ENCODE results near the gene MOB3A. TPM values are rescaled to one million over a fixed set of nuclear protein-coding genes. Genes with fewer than 3 reads are reported as not detected.
"Not testable (repeated sequence)": the region's sequence is repeated elsewhere in the genome, so short reads cannot be mapped to it uniquely, and the experiment has no call there.

MOB3A gene
- total RNA-seq, 1 donor from 2014 or later = 6.0 TPM

GRCh38 chr19:2034729-2035589 lies 61.2 kb downstream of the MOB3A start:
- H3K4me3 ChIP-seq = no peak overlapping the region
- peak; percentile 71 for DNase-seq (ENCODE audit: low spot score)
- no peak overlapping the region for H3K4me3 Mint-ChIP-seq
- H3K9me3 ChIP-seq (ENCODE audit: low read depth) = no peaks in the 10 kb centered on the region
- H3K36me3 Mint-ChIP-seq = peaks cover 8% of the 10 kb centered on the region
- H3K4me1 ChIP-seq = peaks cover 9% of the 10 kb centered on the region
- H3K79me2 ChIP-seq (ENCODE audit: low read depth) = no peaks in the 10 kb centered on the region
- no peak overlapping the region for H3K27ac ChIP-seq
- H3K4me2 ChIP-seq = no peak overlapping the region
- H3K4me1 Mint-ChIP-seq = peaks cover 15% of the 10 kb centered on the region
- H2AFZ ChIP-seq (replicated peaks) = no peak overlapping the region
- peaks cover 2% of the 10 kb centered on the region for H3K9me3 Mint-ChIP-seq
- H3K36me3 ChIP-seq = no peaks in the 10 kb centered on the region
- peaks cover 44% of the 10 kb centered on the region for H3F3A ChIP-seq (ENCODE audit: low read depth)
- H3K27me3 Mint-ChIP-seq (ENCODE audit: insufficient read depth, low read depth) = peaks cover 5% of the 10 kb centered on the region
- H4K20me1 ChIP-seq (ENCODE audit: low read depth) = peaks cover 6% of the 10 kb centered on the region
- H3K27ac Mint-ChIP-seq = no peak overlapping the region
- no peaks in the 10 kb centered on the region for H3K27me3 ChIP-seq
- no peak overlapping the region for H3K9ac ChIP-seq
- no peak for TF ChIP-seq EZH2 (IDR thresholded peaks at IDR 0.05)

- H3F3A ChIP-seq (ENCODE audit: low read depth) = peaks cover 44% of the 10 kb centered on the region
- DNase-seq (ENCODE audit: low spot score); H4K20me1 ChIP-seq (ENCODE audit: low read depth); H3K4me3 ChIP-seq; H3K9ac ChIP-seq; H3K4me2 ChIP-seq; H3K79me2 ChIP-seq (ENCODE audit: low read depth); H3K4me1 ChIP-seq; H3K36me3 ChIP-seq; H2AFZ ChIP-seq (replicated peaks); H3K27me3 Mint-ChIP-seq (ENCODE audit: insufficient read depth, low read depth); H3K27me3 ChIP-seq; H3K4me3 Mint-ChIP-seq; H3K36me3 Mint-ChIP-seq; H3K9me3 ChIP-seq (ENCODE audit: low read depth); H3K27ac Mint-ChIP-seq; H3K27ac ChIP-seq; H3K9me3 Mint-ChIP-seq: not testable (repeated sequence)
- H3K4me1 Mint-ChIP-seq = peaks cover 15% of the 10 kb centered on the region
These were observed 61.9 kb downstream of the MOB3A start for GRCh38 chr19:2034253-2034652.

- Histone ChIP-seq H4K20me1 (ENCODE audit: low read depth) (peaks cover 6% of the 10 kb centered on the region), H2AFZ (replicated peaks) (no peak overlapping the region), H3K9me3 (ENCODE audit: low read depth) (no peaks in the 10 kb centered on the region), H3K9ac (no peak overlapping the region), H3F3A (ENCODE audit: low read depth) (peaks cover 48% of the 10 kb centered on the region), H3K4me3 (no peak overlapping the region), H3K27me3 (no peaks in the 10 kb centered on the region), H3K36me3 (no peaks in the 10 kb centered on the region), H3K4me1 (peaks cover 9% of the 10 kb centered on the region), H3K27ac (no peak overlapping the region), H3K79me2 (ENCODE audit: low read depth) (no peaks in the 10 kb centered on the region), H3K4me2 (no peak overlapping the region)
- H3K36me3 Mint-ChIP-seq = peaks cover 4% of the 10 kb centered on the region
- H3K9me3 Mint-ChIP-seq = peaks cover 2% of the 10 kb centered on the region
- no peak overlapping the region for H3K27ac Mint-ChIP-seq
- H3K4me3 Mint-ChIP-seq = no peak overlapping the region
- TF ChIP-seq CTCF (IDR thresholded peaks at IDR 0.05) = no peak
- TF ChIP-seq EZH2 (IDR thresholded peaks at IDR 0.05) = no peak
- no peak for TF ChIP-seq EZH2phosphoT487 (IDR thresholded peaks at IDR 0.05)
- H3K4me1 Mint-ChIP-seq = peaks cover 15% of the 10 kb centered on the region
- no peak for DNase-seq (ENCODE audit: low spot score)
- peaks cover 5% of the 10 kb centered on the region for H3K27me3 Mint-ChIP-seq (ENCODE audit: insufficient read depth, low read depth)
These were observed 62.3 kb downstream of the MOB3A start for GRCh38 chr19:2033825-2034159.

GRCh38 chr19:2033115-2033824 lies 62.9 kb downstream of the MOB3A start:
- no peak overlapping the region for H3K9ac ChIP-seq
- no peak for DNase-seq (ENCODE audit: low spot score)
- H4K20me1 ChIP-seq (ENCODE audit: low read depth) = peaks cover 2% of the 10 kb centered on the region
- no peak overlapping the region for H3K4me2 ChIP-seq
- H3K9me3 ChIP-seq (ENCODE audit: low read depth) = no peaks in the 10 kb centered on the region
- peaks cover 5% of the 10 kb centered on the region for H3K27me3 Mint-ChIP-seq (ENCODE audit: insufficient read depth, low read depth)
- H3K4me1 Mint-ChIP-seq = peaks cover 18% of the 10 kb centered on the region
- H3K4me3 Mint-ChIP-seq = no peak overlapping the region
- H3K27me3 ChIP-seq = no peaks in the 10 kb centered on the region
- H2AFZ ChIP-seq (replicated peaks) = no peak overlapping the region
- no peak for TF ChIP-seq CTCF (IDR thresholded peaks at IDR 0.05)
- TF ChIP-seq EZH2phosphoT487 (IDR thresholded peaks at IDR 0.05) = no peak
- no peaks in the 10 kb centered on the region for H3K79me2 ChIP-seq (ENCODE audit: low read depth)
- no peaks in the 10 kb centered on the region for H3K36me3 ChIP-seq
- H3K36me3 Mint-ChIP-seq = peaks cover 4% of the 10 kb centered on the region
- H3K4me1 ChIP-seq = peaks cover 9% of the 10 kb centered on the region
- no peak overlapping the region for H3K27ac ChIP-seq
- H3F3A ChIP-seq (ENCODE audit: low read depth) = peaks cover 49% of the 10 kb centered on the region
- H3K27ac Mint-ChIP-seq = no peak overlapping the region
- H3K9me3 Mint-ChIP-seq = peaks cover 2% of the 10 kb centered on the region
- H3K4me3 ChIP-seq = no peak overlapping the region

Measured in neural progenitor cell (in vitro differentiated cells).